Measurements from ENCODE around the gene PPP2R2C.

The PPP2R2C gene

DNA sequence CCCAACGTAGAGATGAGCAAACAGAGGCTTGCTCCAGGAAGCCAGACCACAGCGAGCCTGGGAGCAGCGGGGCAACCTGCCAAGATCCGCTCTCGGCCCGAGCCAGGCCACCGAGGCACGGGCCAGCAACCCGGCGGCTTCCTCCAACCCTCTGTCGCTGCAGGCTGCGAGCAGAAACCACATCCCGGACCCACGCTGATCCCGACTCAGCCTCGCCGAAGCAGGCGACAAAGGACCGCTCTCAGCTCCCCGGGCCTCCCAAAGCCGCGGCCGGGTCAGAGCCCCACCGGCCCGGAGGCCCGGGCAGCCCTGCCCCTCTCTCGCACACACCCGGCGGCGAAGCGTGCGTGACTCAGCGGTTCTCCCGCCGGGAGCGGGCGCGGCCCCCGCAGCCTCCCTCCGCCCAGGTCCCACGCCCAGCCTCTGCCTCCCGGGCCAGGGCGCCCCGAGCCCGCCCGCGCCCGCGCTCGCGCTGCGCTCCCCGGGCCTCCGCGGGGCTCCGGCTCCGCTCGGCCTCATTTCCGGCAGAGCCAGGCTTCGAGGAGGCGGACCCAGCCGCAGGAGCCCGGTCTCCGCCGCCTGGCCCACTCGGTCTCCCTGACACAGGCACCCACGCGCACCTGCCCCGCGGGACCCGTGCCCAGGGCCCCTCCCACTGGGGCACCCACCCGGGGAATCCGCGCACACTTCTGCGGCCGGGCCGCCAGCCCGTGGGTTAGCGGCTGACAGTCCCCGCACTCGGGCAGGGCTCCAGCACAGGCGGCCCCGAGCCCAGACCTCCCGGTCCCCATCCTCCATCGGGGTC, 1.7 kb downstream of the PPP2R2C start:
- TF ChIP-seq CTCF (IDR thresholded peaks at IDR 0.05; ENCODE audit: control insufficient read depth, insufficient read depth, low read depth, low read length, missing control alignments), result no peak
- no peak for DNase-seq (ENCODE audit: low read depth)
- peak overlapping the region; percentile 34 for H3K4me3 ChIP-seq (ENCODE audit: control insufficient read depth, low read depth, low read length)

DNA sequence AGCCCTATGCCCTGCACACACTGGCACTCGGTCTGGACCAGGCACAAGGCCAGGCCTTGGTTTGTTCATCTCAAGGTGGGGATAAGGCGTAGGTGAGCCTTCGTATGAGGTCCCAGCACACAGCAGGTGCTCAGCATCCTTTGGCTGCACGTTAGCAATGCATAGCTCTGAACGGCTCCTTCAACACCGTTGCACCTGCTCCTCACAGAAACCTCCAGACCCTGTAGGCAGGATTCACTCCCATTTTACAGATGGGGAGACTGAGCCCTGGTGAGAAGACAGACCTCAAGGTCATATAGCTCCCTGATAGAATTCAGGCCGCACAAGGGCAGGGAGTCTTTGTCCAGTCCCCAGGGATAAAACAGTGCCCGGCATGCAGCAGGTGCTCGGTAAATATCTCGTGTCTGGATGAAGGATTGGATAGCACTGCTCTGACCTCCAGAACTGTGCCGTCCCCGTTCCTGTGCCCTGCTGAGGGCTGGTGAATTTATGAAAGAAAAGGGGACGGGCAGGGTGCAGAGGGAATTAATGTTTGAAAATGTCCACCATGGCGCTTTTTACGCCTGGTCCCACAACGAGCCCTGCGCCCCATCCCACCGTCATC, 2.4 kb downstream of the PPP2R2C start:
- H3K4me3 ChIP-seq (ENCODE audit: control insufficient read depth, low read depth, low read length), result no peak overlapping the region
- no peak for TF ChIP-seq CTCF (IDR thresholded peaks at IDR 0.05; ENCODE audit: control insufficient read depth, insufficient read depth, low read depth, low read length, missing control alignments)
- no peak for DNase-seq (ENCODE audit: low read depth)

DNA sequence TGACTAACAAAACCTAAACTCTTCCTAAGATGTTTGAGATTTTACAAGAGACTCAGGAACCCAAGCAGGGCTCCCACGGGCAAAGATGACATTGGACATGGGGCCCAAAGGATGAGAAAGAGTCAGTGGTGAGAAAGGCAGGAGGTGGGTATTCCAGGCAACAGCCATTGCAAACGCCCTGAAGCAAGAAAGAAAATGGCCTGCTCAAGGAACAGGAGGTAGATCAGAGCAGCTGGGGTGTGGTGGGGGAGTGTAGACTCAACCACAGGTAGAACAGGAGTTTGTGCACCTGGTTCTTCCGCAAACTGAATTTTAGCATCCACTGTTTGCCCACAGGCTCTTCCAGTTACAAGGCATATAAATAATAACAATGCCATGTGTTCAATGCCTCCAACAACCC, 3.3 kb downstream of the PPP2R2C start:
- no peak for TF ChIP-seq CTCF (IDR thresholded peaks at IDR 0.05; ENCODE audit: control insufficient read depth, insufficient read depth, low read depth, low read length, missing control alignments)
- no peak overlapping the region for H3K4me3 ChIP-seq (ENCODE audit: control insufficient read depth, low read depth, low read length)
- DNase-seq (ENCODE audit: low read depth), result no peak

DNA sequence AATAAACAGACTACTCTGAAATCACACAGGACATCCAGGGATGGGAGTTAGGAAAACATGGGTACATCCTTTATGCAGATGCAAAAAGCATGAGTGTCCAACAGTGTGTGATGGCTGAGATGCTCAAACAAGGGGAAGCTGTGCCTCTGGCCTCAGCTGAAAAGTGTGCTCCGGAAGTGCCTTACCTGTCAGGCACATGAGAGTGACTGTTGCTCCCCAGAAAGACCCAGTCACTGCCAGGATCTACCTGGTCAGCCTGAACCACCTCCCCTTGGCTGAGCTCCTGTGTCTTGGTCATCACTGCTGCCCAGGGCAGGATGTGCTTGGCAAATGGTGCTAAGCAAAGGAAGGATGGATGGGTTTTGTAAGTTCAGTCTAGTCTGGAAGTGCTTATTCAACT, 4.0 kb downstream of the PPP2R2C start:
- H3K4me3 ChIP-seq (ENCODE audit: control insufficient read depth, low read depth, low read length), result no peak overlapping the region
- TF ChIP-seq CTCF (IDR thresholded peaks at IDR 0.05; ENCODE audit: control insufficient read depth, insufficient read depth, low read depth, low read length, missing control alignments), result no peak
- DNase-seq (ENCODE audit: low read depth), result no peak

DNA sequence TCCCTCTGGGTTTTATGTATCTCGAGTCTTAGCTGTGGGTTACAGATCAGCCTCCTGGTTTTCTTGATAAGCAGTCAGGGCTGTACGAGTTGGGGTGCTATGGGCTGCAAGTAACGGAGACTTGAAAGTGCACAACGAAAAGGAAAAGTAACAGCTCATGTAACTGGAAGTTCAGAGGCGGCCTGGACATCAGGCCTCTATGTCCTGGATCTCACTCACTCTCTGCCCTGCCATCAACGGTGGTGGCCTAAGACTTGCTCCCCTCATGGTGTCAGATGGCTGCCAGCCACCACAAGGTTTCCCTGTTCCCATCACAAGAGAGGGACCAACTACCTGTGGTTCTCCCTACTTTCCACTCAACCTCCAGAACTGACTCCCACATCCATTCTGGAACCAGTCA, 4.8 kb downstream of the PPP2R2C start:
- no peak for DNase-seq (ENCODE audit: low read depth)
- no peak overlapping the region for H3K4me3 ChIP-seq (ENCODE audit: control insufficient read depth, low read depth, low read length)
- no peak for TF ChIP-seq CTCF (IDR thresholded peaks at IDR 0.05; ENCODE audit: control insufficient read depth, insufficient read depth, low read depth, low read length, missing control alignments)

- no peak overlapping the region for H3K4me3 ChIP-seq (ENCODE audit: control insufficient read depth, low read depth, low read length)
- no peak for DNase-seq (ENCODE audit: low read depth)
- no peak for TF ChIP-seq CTCF (IDR thresholded peaks at IDR 0.05; ENCODE audit: control insufficient read depth, insufficient read depth, low read depth, low read length, missing control alignments)
These were observed 5.5 kb downstream of the PPP2R2C start for GRCh38 chr4:6466756-6467381.
